GM12878 (cell line): ENCODE results near the gene CD9. TPM values are rescaled to one million over a fixed set of nuclear protein-coding genes. Genes with fewer than 3 reads are reported as not detected.

Experiments
- ATAC-seq: fragments of 200-7000 bp; cut with Tn5 transposase; 3 replicates; pipeline ENCODE4 v1.9.1; 2020; ENCODE audit warnings: mild to moderate bottlenecking, moderate library complexity
- BruUV-seq: library from RNA; stranded (reverse); fragments of 400-500 nt; replicated peaks from 2 replicates; lab custom pipeline; 2021; lab: Mats Ljungman, UMichigan
- CTCF ChIA-PET: fragments of 300-600 bp; sonication (Branson Sonifier 250); formaldehyde crosslinking; extraction: SDS; loops from one replicate; lab custom pipeline; 2021; ENCODE audit warnings: inconsistent platforms; lab: Yijun Ruan, JAX
- POLR2A ChIA-PET: fragments of 350-600 bp; formaldehyde crosslinking; extraction: SDS; loops from one replicate; lab custom pipeline; 2021; ENCODE audit warnings: inconsistent platforms; lab: Charles Lee
- RAD21 ChIA-PET: fragments of 300-600 bp; sonication (Branson Sonifier 250); formaldehyde crosslinking; loops from one replicate; lab custom pipeline; 2023; ENCODE audit warnings: antibody characterized with exemption; ENCODE audit not compliant: unreplicated experiment; lab: Charles Lee
- SMC1A ChIA-PET: fragments of 300-600 bp; sonication (Branson Sonifier 250); formaldehyde crosslinking; loops from one replicate; lab custom pipeline; 2023; ENCODE audit not compliant: unreplicated experiment, uncharacterized antibody; lab: Charles Lee
- DNase-seq: peaks from one replicate; pipeline ENCODE4 v3.0.0-alpha.2; 2011; ENCODE audit warnings: low read depth, low spot score
- FAIRE-seq: peaks from 3 replicates; lab custom pipeline; 2011; peaks lifted over from hg19 to GRCh38; lab: Jason Lieb, UNC
- H2AFZ ChIP-seq: 2 replicates; pipeline ENCODE4 v1.6.0; 2011; ENCODE audit warnings: low read depth, low read length, control low read depth; ENCODE audit not compliant: control insufficient read depth
- H3K27ac ChIP-seq: 2 replicates; pipeline ENCODE4 v1.5.1; 2011; ENCODE audit warnings: control low read depth; ENCODE audit not compliant: control insufficient read depth, insufficient read depth
- H3K27me3 ChIP-seq, 2 experiments: replicated peaks in 1 of 2; 2 replicates each; pipeline versions ENCODE4 v1.6.0 to v1.6.1; 2011; ENCODE audit warnings: low read length in 1 of 2; ENCODE audit not compliant: control insufficient read depth in 2 of 2, insufficient read depth in 2 of 2
- H3K36me3 ChIP-seq, 2 experiments: 2 replicates each; pipeline ENCODE4 v1.5.1; 2011; ENCODE audit warnings: low read length in 1 of 2; ENCODE audit not compliant: control insufficient read depth in 2 of 2, insufficient read depth in 2 of 2
- H3K4me1 ChIP-seq: 2 replicates; pipeline ENCODE4 v1.6.1; 2011; ENCODE audit warnings: mild to moderate bottlenecking, low read length, moderate library complexity, mixed read lengths; ENCODE audit not compliant: control insufficient read depth, insufficient read depth
- H3K4me2 ChIP-seq: 2 replicates; pipeline ENCODE4 v1.6.0; 2011; ENCODE audit warnings: control low read depth; ENCODE audit not compliant: control insufficient read depth, insufficient read depth
- H3K4me3 ChIP-seq: fragments of 200-600 bp; sonication (generic); 2 replicates; pipeline ENCODE4 v1.5.1; 2016
- H3K79me2 ChIP-seq: 2 replicates; pipeline ENCODE4 v1.6.0; 2011; ENCODE audit warnings: low read length; ENCODE audit not compliant: control insufficient read depth, insufficient read depth
- H3K9ac ChIP-seq: 2 replicates; pipeline ENCODE4 v1.8.0; 2011; ENCODE audit warnings: low read length, control low read depth, mixed read lengths; ENCODE audit not compliant: control insufficient read depth, insufficient read depth
- H3K9me3 ChIP-seq: replicated peaks from 3 replicates; pipeline ENCODE4 v1.5.1; 2011; ENCODE audit warnings: mild to moderate bottlenecking, low read length; ENCODE audit not compliant: control insufficient read depth, insufficient read depth
- H4K20me1 ChIP-seq: 2 replicates; pipeline ENCODE4 v1.6.0; 2011; ENCODE audit not compliant: control insufficient read depth, insufficient read depth
- CEBPB ChIP-seq, 2 experiments: fragments of 150-350 bp in 1 of 2; IDR thresholded peaks; 2 replicates each; pipeline ENCODE4 v1.6.1; 2012 to 2014; ENCODE audit warnings: low read depth in 2 of 2, low read length in 2 of 2, borderline replicate concordance in 1 of 2, inconsistent platforms in 1 of 2
- CHD2 ChIP-seq: IDR thresholded peaks from 2 replicates; pipeline ENCODE4 v1.6.1; 2011; ENCODE audit warnings: low read depth, low read length, improper control_type of control experiment, borderline replicate concordance
- E2F4 ChIP-seq: IDR thresholded peaks from 2 replicates; pipeline ENCODE4 v1.6.1; 2012; ENCODE audit warnings: low read depth, low read length, improper control_type of control experiment
- NFXL1 ChIP-seq: fragments of 450-650 bp; IDR thresholded peaks from 2 replicates; pipeline ENCODE4 v1.6.1; 2017; ENCODE audit warnings: antibody characterized with exemption, mild to moderate bottlenecking, borderline replicate concordance
- PBX3 ChIP-seq: IDR thresholded peaks from 2 replicates; pipeline ENCODE4 v1.6.1; 2011; ENCODE audit warnings: mild to moderate bottlenecking, low read depth, low read length, moderate library complexity; ENCODE audit not compliant: insufficient replicate concordance
- POLR2A ChIP-seq: IDR thresholded peaks from 2 replicates; pipeline ENCODE4 v1.6.1; 2011; ENCODE audit warnings: low read depth, mild to moderate bottlenecking, low read length
- RBBP5 ChIP-seq: fragments of 200-600 bp; sonication (generic); conservative IDR thresholded peaks from 2 replicates; pipeline ENCODE4 v1.6.1; 2016
- RUNX3 ChIP-seq: IDR thresholded peaks from 2 replicates; pipeline ENCODE4 v1.6.1; 2012; ENCODE audit warnings: low read length, inconsistent platforms
- ZNF274 ChIP-seq: IDR thresholded peaks from one replicate; pipeline ENCODE4 v1.8.0; 2011; ENCODE audit not compliant: insufficient read length, insufficient read depth
- WGBS: methylation state at CpG from one replicate; pipeline ENCODE4 v1.1.6; 2016; ENCODE audit warnings: low lambda C conversion rate; ENCODE audit not compliant: insufficient replicate concordance, insufficient coverage; ENCODE audit errors: missing lambda C conversion rate; 5-methylcytosine and 5-hydroxymethylcytosine counted together
- in situ Hi-C: fragments of 300-500 bp; cut with MboI; formaldehyde crosslinking; loops from 9 replicates; pipeline ENCODE4 v1.14.3; 2018; ENCODE audit warnings: mixed read lengths
- intact Hi-C: fragments of 100-400 bp; cut with micrococcal nuclease; formaldehyde crosslinking; loops from one replicate; pipeline ENCODE4 v1.14.2; 2022; ENCODE audit not compliant: unreplicated experiment
- polyA plus RNA-seq, 11 experiments: library from polyadenylated mRNA; depleted of rRNA in 4 of 11; unstranded in 6 of 11; stranded (reverse) in 5 of 11; fragments of >200 nt; fragmentation: Nextera tagmentation in 4 of 11; fragmentation: Illumina TruSeq in 1 of 11; extraction: Ambion mirVana in 4 of 11; extraction: Trizol in 1 of 11; gene quantifications; 1 replicate in 1 of 11; 2 replicates in 10 of 11; pipeline versions ENCODE4 v1.2.1 to v1.2.3, GENCODE V29; 2011 to 2016; ENCODE audit warnings: inconsistent platforms in 2 of 11, missing spikeins in 2 of 11, low read depth in 1 of 11
- total RNA-seq, 4 experiments: library from RNA; depleted of rRNA in 3 of 4; stranded (reverse); fragments of >200 nt in 3 of 4; fragmentation: Illumina TruSeq in 1 of 4; extraction: Trizol in 1 of 4; gene quantifications; 2 replicates each; pipeline versions ENCODE4 v1.2.1 to v1.2.3, GENCODE V29; 2013 to 2021

CD9 gene
- total and polyA plus RNA-seq, 10 of the 15 experiments (the other 5 are each of a cell fraction or from before 2014, with no cell fraction given) = 4.8 to 29.9 (median 9.7) TPM

GRCh38 chr12:6249580-6249979 lies 49.4 kb downstream of the CD9 start (continued):
- no peak for TF ChIP-seq E2F4

- Histone ChIP-seq H3K4me2 (no peak overlapping the region), H3K36me3 (no peaks in the 10 kb centered on the region), H3K4me3 (no peak overlapping the region), H3K9ac (no peak overlapping the region), H3K4me1 (no peaks in the 10 kb centered on the region), H2AFZ (no peak overlapping the region), H3K27ac (no peak overlapping the region), H3K27me3 (peaks cover 0 to 6% of the 10 kb centered on the region in 2 experiments; a peak in 2 of 4 replicates), H3K9me3 (no peaks in the 10 kb centered on the region; the same call in 2 of the 3 replicates), H3K79me2 (no peaks in the 10 kb centered on the region), H4K20me1 (no peaks in the 10 kb centered on the region)
- TF ChIP-seq PBX3 (no peak), RBBP5 (no peak), RUNX3 (no peak), CHD2 (no peak), NFXL1 (no peak), POLR2A (no peak), ZNF274 (no peak), CEBPB (IDR thresholded peaks at IDR 0.05; ENCODE audit: borderline replicate concordance in 1 of 2, low read depth in 2 of 2, low read length in 2 of 2) (no peak)
- in situ Hi-C loops (no loop called here), intact Hi-C loops (no loop called here)
- ChIA-PET CTCF (interaction anchor here (1.6 kb wide), 1 partner anchor 28 kb away, joined by 5 read pairs; no protein-coding TSS in a partner anchor), SMC1A (interaction anchor here (1.1 to 4.1 kb wide), 3 partner anchors 11 to 47 kb away, joined by 3 to 14 read pairs (median 3); no protein-coding TSS in a partner anchor), RAD21 (interaction anchor here (0.6 to 1.0 kb wide), 2 partner anchors 17 to 109 kb away, joined by 3 read pairs; no protein-coding TSS in a partner anchor), POLR2A (no interaction called here)
- BruUV-seq = no TSS peak
- DNase-seq (no peak), ATAC-seq (no peak), FAIRE-seq (no peak)
- 44% methylated on average over 5 of the region's 5 CpGs for WGBS
Measured at GRCh38 chr12:6250343-6250742, 50.1 kb downstream of the CD9 start.
